Renal cortex interstitium (tissue), 11 donors: Measurements from ENCODE around the gene NCOA5. TPM values are rescaled to one million over a fixed set of nuclear protein-coding genes. Genes with fewer than 3 reads are reported as not detected.

ENCODE experiments used
- DNase-seq, 11 donors: peaks; one replicate each; pipeline ENCODE4 v3.0.0-alpha.2; 2013; ENCODE audit warnings: low read depth in 9 of 11, low spot score in 4 of 11; ENCODE audit errors: extremely low read depth in 1 of 11
- polyA plus RNA-seq, 3 donors: library from polyadenylated mRNA; unstranded; fragments of 120-200 nt; gene quantifications; one replicate each; pipeline ENCODE4 v1.2.1, GENCODE V29; 2013; ENCODE audit not compliant: insufficient read length in 3 of 3

The NCOA5 gene
- polyA plus RNA-seq, 3 donors: 50.8 to 60.5 (median 57.0) TPM

DNA sequence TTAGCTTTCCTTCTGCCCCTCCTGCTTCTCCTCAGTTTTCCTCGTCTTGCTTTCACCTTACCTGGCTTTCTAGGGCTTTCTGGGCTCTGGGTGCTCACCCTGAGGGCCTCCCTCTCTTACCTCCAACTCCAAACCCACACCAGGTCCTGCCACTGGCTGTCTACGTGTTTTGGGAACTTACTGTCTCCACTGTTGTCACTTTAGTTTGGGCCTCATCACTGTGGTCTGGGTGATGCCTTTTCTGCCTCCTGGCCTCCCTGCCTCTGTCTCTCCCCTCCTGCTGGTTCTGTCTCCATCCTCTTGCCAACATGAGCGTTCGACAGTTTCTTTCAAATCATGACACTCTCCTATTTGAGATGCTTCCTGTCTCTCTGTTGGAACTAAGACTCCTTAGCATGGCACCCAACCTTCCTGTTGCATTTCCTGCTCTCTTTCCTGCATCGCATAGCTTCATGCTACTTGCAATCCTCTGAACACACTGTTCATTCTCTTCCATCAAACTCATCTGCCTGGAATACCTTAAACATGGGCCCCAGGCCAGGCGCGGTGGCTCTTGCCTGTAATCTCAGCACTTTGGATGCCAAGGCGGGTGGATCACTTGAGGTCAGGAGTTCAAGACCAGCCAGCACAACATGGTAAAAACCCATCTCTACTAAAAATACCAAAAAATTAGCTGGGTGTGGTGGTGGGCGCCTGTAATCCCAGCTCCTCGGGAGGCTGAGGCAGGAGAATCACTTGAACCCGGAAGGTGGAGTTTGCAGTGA is 33.9 kb upstream of the NCOA5 start:
- DNase-seq: no peak

DNA sequence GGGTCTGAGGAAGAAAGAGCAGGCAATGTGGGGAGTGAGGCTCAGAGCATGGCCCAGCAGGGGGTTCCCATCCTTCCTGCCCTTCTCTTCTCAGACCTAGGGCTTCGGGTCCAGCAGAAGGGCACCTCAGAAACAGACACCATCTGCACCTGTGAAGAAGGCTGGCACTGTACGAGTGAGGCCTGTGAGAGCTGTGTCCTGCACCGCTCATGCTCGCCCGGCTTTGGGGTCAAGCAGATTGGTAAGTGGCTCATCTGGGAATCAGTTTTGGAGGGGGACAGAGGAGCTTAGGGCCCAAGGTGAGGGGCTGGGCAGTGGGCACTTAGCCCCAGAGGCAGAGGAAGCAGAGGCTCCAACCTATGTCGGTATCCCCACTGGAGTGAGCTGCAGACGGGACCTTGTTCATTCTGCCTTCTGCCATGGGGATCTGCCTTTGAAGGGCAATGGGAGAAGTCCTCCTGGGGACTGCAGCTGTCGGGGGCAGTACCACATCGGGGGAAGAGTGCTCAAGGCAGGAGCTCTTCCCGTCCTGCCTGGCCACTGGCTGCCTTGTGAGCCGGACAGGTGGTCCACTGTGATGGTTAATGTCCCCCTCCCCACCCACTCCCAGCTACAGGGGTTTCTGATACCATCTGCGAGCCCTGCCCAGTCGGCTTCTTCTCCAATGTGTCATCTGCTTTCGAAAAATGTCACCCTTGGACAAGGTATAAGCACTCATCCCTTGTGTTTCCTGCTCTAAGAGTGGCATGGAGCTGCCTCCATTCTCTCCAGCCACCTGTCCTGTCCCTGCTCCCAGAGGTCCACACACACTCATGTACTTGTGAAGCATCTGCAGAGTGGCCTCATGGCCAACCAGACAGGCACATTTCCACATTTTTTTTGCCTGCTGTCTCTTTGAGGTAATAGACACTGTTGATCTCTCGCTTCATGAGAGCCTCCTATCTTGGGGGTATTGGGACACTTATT is 33.0 kb upstream of the NCOA5 start:
- DNase-seq: no peak

DNA sequence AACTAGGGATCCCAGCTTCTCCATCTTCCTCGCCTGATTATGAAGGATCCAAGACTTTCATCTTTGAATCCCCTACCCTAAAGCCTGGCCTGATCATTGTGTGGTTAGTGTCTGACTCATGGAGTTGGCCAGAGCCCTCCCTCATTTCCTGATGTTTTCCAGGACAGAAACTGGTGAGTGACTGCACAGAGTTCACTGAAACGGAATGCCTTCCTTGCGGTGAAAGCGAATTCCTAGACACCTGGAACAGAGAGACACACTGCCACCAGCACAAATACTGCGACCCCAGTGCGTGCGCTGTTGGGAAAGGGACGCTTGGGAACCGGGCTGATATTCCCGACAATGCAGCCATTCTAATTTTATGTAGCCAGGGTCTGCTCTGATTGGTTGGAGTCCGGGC is 32.3 kb upstream of the NCOA5 start:
- no peak for DNase-seq

DNA sequence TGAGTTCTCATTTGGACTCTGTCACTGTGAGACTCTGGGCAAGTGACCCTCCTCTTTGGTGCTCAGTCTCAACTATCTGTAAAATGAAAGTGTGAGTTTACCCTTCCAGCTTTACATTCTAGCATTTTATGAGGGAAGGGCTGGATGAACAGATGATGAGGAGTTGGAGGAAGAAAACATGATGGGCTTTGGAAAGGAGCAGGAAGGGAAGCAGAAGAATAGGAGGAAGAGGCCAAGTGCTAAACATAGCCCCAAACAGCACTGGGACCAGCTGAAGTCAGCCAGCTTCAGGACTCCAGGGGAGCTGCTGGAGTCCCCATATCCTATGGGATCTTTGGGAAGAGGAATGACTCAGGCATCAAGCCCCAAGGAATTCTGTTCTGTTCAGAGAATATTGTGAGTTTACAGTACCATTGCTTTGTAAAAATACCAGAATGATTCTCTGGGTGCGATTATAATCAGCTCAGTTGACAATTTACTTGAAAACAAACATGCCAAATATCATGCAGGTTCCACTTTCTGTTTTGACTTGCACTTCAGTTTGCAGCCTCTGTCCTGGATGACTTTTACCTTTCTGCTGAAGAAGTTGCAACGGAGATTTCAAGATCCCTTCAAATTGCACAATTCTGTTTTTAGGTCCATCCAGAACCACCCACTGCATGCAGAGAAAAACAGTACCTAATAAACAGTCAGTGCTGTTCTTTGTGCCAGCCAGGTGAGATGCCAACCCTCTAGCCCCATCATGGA is 31.6 kb upstream of the NCOA5 start:
- DNase-seq: no peak

DNA sequence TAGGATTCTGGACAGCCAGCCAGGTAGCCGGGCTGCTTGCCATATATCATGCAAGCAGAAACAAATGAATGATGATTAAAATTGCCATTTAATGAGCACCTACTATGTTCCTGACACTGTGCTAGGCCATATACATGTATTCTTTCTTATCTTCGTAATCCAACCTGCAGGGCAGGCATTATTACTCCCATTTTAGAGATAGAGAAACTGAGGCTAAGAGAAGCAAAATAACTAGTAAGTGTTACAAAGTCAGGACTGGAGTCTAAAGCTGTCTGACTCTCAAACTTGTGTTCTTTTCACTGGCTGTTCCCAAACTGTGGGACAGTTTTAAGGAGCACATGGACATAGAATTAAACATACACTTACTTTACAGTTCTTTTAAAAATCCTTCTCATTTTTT is 30.4 kb upstream of the NCOA5 start:
- no peak for DNase-seq

DNA sequence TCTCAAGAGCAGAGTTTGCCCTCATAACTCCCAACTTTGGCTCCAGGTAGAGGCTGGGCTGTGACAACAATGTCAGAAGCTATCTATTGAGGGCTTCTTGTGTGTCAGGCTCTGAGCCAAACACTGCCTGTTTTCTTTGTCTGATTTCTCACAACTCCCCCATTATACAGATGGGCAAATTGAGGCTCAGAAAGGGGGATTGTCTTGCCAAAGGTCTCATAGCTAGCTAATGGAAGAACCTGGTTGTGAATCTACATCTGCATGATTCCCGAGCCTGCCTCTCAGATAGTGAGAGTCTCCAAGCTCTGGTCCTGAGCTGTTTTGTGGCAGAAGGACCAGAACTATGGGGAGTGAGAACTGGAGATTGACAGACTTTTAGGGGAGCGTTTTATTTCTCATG is 29.8 kb upstream of the NCOA5 start:
- DNase-seq: no peak

DNA sequence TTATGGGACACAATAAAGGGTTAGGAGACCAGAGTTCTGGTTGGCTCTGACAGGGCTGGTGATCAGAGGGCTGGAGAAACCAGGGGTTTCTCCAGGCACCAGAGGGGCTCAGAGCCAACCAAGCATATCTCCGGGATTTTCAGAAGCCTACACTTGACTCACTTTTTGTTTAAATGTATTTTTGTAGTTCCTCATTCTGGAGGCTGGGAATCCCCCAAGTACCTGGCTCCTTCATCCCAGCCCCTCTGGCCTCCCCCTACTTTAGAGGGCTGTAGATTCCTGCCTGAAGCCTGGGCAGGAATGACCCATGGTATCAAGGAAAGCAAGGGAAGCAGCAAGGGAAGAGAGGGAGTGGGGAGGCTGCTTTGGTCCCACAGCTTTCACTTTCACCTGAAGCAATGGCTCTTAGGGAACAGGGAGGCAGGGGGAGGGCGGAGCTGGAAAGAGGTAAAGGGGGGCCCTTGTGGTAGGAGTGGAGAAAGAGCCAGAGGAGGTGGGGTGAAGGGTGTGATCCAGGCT is 29.3 kb upstream of the NCOA5 start:
- DNase-seq: no peak

DNA sequence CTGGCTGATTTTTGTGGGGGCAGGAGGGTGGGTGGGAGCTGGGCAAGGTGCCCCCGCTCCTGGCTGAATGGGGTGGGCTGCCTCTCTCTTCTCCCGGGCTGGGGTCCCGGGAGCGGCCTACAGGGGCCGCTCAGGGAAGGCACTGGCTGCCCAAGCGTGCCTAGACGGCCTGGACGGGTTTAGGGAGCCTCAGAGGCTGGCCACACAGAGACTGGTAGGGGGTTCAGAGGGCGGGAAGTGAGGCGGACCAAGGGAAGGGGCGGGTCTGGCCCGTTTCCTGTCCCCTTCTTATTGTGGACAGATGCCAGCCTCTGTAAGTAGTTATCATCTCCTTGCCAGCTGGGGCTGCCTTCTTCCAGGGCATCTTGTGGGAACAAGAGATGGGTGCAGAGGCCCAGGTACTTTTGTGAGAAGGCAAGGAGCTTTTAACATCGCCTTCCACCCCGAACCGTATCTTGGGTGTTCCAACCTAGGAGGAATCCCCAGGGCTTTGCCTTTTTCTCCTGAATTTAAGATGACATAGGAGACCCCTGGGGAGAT is 28.8 kb upstream of the NCOA5 start:
- DNase-seq: no peak

DNA sequence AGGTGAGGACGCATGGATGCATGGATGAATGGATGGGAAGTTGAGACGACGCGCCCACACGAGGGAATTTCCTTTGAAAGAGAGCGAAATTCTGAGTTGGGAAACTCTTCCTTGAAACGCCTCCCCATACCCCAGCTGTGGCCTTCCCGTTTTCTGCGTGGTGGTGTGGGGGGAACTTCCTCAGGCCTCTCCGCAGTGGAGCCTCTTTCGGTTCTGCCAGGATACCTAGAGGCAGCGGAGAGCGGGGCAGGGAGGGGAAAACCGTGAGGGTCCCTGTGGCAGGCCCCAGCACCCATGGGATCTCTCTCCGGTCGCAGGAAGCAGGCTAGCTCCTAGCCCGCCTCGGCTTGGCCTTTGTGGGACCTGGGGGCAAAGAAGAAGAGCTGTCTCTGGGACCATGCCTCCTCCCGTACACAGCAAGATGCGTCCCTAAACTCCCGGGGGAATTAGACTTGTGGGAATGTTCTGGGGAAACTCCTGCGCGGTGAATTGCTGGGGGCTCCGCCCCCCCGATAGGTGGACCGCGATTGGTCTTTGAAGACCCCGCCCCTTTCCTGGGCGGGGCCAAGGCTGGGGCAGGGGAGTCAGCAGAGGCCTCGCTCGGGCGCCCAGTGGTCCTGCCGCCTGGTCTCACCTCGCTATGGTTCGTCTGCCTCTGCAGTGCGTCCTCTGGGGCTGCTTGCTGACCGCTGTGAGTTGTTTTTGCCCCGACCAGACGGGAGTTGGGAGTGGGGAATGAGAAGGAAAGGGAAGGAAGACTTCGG is 28.1 kb upstream of the NCOA5 start, which contains the start of gene CD40:
TSS of gene CD40 (plus strand) at position 611 of the 764 bp plus-strand sequence. CDS start at position 641, 30 bp downstream.
- peak in 4 of 11 donors; percentile 17 to 29 (median 20) for DNase-seq

DNA sequence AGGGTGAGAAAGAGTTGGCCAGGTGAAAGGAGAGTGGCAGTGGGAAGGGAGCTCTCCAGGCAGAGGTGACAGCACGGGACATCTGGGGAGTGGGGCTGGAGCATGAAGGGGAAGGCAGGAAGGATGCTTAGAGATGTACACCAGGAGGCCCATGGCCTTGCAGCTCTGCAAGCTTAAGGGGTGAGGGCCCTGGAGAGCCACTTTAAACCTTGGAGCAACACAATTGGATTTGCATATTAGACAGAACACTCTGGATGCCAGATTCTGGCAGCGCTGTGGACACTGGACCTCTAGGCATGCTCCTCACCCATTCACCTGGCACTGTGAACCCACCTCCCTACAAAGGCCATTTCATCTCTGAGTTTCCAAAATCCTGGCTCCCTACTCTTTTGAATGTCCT is 24.7 kb upstream of the NCOA5 start:
- DNase-seq: no peak

DNA sequence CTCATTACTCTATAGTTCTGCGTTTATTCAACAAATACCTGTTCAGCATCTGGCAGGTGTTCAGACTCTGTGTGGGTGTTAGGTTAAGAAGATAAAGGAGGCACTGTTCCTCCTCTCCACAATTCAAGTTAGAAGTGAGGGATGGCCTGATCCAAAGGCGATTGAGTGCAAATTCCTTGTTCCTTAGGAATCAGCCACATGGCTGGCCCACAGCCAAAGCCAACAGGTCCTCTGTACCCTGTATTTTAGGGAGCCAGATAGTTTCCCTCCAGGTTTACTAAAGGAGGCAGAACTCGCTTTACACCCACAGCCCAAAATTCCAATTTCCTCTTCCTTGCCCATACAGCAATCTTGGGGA is 23.3 kb upstream of the NCOA5 start:
- no peak for DNase-seq

DNA sequence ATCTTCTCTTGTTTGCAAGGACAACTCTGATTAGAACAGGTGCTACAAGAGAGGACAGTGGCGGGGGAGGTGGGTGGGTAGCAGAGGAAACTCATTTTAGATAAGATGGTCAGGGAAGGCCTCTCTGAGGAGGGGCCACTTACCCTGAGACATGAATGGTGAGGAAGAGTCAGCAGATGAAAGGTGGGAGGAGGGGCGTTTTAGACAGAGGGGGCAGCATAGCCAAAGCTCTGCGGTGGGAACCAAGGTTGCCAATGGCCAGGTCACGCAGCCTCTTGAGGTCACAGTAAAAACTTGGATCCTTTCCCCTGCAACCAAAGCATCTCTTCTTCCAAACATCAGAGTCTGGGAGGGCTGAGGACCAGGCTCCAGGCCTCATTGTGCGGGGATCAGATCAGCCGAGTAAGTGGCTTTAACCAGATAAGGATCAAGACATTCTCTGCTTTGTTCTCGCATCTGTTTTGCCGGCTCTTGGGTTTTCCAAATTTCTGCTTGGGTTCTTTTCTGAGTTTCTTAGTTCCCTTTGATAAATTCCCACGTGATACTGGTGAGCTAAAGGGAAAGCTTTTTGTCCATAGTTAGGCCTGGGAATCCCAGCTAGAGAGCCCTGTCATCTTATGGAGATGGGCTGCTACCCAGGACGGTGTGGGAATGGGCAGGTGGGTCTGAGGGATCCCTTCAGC is 22.8 kb upstream of the NCOA5 start:
- no peak for DNase-seq

DNA sequence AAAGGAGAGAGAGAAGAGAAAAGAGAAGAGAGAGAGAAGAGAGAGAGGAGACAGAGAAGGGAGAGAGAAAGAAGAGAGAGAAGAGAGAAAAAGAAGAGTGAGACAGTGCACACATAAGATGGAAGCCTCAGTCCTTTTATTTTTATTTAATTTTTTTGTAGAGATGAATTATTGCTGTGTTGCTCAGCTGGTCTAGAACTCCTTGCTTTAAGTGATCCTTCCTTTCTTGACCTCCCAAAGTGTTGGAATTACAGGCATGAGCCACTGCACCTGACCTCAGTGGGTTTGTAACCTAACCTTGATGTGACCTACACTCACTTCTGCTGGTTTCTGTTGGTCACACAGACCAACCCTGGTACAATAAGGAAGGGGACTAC is 22.1 kb upstream of the NCOA5 start:
- DNase-seq: no peak

DNA sequence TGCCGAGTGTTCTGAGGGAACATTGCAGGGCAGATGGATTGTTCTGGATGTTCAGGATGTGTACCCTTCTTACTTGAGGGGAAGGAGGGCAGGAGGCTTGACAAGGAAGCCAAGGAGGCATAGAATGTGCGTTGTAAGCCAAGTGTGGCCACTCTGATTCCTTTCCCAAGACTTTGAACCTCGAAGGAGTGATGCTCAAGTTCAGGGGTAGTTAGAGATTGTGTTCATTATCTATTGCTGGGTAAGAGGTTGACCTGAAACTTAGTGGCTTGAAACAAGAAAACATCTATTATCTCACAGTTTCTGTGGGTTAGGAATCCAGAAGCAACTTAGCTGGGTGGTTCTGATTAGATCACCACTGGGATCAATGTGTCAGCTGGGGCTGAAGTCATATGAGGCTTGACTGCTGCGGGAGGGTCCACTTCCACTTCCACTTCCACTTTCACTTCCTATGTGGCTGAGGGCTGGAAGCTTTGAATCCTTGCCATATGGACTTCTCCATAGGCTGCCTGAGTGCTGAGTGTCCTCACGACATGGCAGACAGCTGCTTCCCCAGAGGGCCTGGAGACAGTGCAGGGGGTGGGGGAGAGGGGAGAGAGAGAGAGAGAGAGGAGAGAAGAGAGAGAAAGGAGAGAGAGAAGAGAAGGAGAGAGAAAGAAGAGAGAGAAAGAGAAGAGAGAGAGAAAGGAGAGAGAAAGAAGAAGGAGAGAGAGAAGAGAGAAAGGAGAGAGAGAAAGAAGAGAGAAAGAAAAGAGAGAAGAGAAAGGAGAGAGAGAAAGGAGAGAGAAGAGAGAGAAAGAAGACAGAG is 21.5 kb upstream of the NCOA5 start:
- no peak for DNase-seq

DNA sequence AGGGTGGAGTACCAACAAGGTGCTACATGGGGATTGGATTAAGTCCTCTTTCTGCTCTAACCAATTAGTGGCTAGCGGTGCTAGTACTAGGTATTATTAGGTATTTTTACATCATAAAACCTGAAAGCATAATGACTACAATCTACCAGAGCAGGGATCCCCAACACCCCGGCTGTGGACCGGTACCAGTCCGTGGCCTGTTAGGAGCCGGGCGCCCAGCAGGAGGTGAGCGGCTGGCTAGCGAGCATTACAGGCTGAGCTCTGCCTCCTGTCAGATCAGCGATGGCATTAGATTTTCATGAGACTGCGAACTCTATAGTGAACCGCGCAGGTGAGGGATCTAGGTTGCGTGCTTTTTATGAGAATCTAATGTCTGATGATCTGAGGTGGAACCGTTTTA is 19.2 kb upstream of the NCOA5 start:
- no peak for DNase-seq

DNA sequence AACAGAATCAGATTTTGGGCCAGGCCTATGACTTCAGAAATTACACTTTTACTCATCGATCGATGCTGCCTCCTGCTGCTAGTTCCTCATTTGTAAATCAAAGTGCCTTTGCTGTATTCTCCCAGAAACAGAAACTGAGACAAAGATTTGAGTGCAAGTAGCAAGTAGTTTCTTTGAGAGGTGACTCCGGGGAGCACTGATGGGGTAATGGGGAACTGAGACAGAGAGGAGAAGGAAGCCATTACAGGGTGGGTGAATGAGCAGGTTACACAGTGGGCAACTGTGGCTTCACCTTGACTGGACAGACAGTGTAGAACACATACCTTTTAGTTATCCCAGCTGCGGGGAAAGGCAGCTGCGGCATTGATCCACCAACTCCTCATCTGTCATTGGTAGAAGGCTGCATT is 18.7 kb upstream of the NCOA5 start:
- no peak for DNase-seq

DNA sequence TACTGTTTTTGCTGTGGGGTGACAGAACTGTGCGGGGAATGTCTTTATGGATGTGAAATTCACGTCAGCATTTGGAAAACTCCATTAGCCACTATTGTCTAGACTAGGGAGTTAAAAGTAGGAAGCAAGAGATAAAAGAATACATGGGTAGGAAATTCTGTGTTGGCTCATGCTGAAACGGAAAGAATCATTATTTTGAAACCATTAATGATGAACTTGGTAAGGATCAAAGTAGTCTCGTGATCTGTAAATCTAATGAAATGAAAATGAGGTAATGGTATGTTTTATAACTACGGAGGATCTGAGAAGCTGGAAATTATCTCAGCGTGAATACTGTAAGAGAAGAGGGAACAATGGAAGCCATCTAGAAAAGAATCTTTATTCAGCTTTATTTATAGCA is 17.3 kb upstream of the NCOA5 start:
- no peak for DNase-seq
